HepG2 (cell line): ENCODE data around the gene DCDC2. TPM values are rescaled to one million over a fixed set of nuclear protein-coding genes. Genes with fewer than 3 reads are reported as not detected.
A peak's percentile ranks its signal among the peaks of the same experiment; 100 is the strongest.

Experiments
- AFF4 ChIP-seq: sonication (generic); formaldehyde crosslinking; IDR thresholded peaks from 2 replicates; pipeline ENCODE4 v1.4.0; 2020; ENCODE audit warnings: missing genetic modification reagents
- CBX2 ChIP-seq, 2 experiments: fragments of 200-600 bp in 1 of 2; sonication (generic); formaldehyde crosslinking in 1 of 2; IDR thresholded peaks; 2 replicates each; pipeline versions ENCODE4 v1.7.0 to v1.8.1; 2018 to 2022; ENCODE audit warnings: low read depth in 2 of 2, low read length in 1 of 2, mild to moderate bottlenecking in 1 of 2, missing genetic modification reagents in 1 of 2
- CTCF ChIP-seq: sonication (generic); formaldehyde crosslinking; IDR thresholded peaks from 2 replicates; pipeline ENCODE4 v1.5.0; 2020; ENCODE audit warnings: mild to moderate bottlenecking, missing genetic modification reagents, moderate library complexity
- JARID2 ChIP-seq: sonication (generic); formaldehyde crosslinking; IDR thresholded peaks from 2 replicates; pipeline ENCODE4 v1.8.1; 2023; ENCODE audit warnings: missing genetic modification reagents, inconsistent platforms; ENCODE audit not compliant: insufficient replicate concordance
- MEIS2 ChIP-seq: sonication (generic); formaldehyde crosslinking; IDR thresholded peaks from 2 replicates; pipeline ENCODE4 v1.9.0; 2021; ENCODE audit warnings: mild to moderate bottlenecking, missing genetic modification reagents
- MIER2 ChIP-seq: IDR thresholded peaks from 2 replicates; pipeline ENCODE4 v1.6.1; 2016; ENCODE audit warnings: missing biosample characterization, missing genetic modification reagents
- POLR2AphosphoS2 ChIP-seq: IDR thresholded peaks from 2 replicates; pipeline ENCODE4 v1.6.1; 2011; ENCODE audit warnings: low read depth, low read length, improper control_type of control experiment
- REPIN1 ChIP-seq: sonication (generic); formaldehyde crosslinking; IDR thresholded peaks from 2 replicates; pipeline ENCODE4 v1.8.0; 2022; ENCODE audit warnings: missing genetic modification reagents, low read depth, mild to moderate bottlenecking, borderline replicate concordance
- STAT5B ChIP-seq: sonication (generic); formaldehyde crosslinking; IDR thresholded peaks from 2 replicates; pipeline ENCODE4 v1.4.0; 2020; ENCODE audit warnings: missing genetic modification reagents
- ZBTB3 ChIP-seq: sonication (generic); formaldehyde crosslinking; IDR thresholded peaks from 2 replicates; pipeline ENCODE4 v1.4.0; 2020; ENCODE audit warnings: low read depth, mild to moderate bottlenecking, moderate library complexity, missing genetic modification reagents, borderline replicate concordance
- ZMYM2 ChIP-seq: sonication (generic); formaldehyde crosslinking; IDR thresholded peaks from 2 replicates; pipeline ENCODE4 v1.8.0; 2022; ENCODE audit warnings: mild to moderate bottlenecking, missing genetic modification reagents
- ZMYM3 ChIP-seq: sonication (generic); formaldehyde crosslinking; IDR thresholded peaks from 2 replicates; pipeline ENCODE4 v1.5.1; 2020; ENCODE audit warnings: mild to moderate bottlenecking, missing genetic modification reagents
- ZNF230 ChIP-seq: sonication (generic); formaldehyde crosslinking; IDR thresholded peaks from 2 replicates; pipeline ENCODE4 v1.4.0; 2020; ENCODE audit warnings: mild to moderate bottlenecking, missing genetic modification reagents
- ZSCAN31 ChIP-seq: sonication (generic); formaldehyde crosslinking; IDR thresholded peaks from 2 replicates; pipeline ENCODE4 v1.5.0; 2020; ENCODE audit warnings: low read depth, mild to moderate bottlenecking, missing genetic modification reagents
- polyA plus RNA-seq, 8 experiments: library from polyadenylated mRNA; depleted of rRNA in 3 of 8; stranded (reverse) in 7 of 8; unstranded in 1 of 8; fragments of >200 nt; fragmentation: Illumina TruSeq in 4 of 8; extraction: Trizol in 4 of 8; gene quantifications; 2 replicates each; pipeline versions ENCODE4 v1.2.1 to v1.2.3, GENCODE V29; 2011 to 2016; ENCODE audit warnings: low read depth in 4 of 8, missing spikeins in 1 of 8, mixed read lengths in 1 of 8; ENCODE audit not compliant: insufficient read depth in 1 of 8
- total RNA-seq, 5 experiments: library from RNA; depleted of rRNA; stranded (reverse); fragments of >200 nt; fragmentation: Illumina TruSeq; extraction: Trizol; gene quantifications; 2 replicates each; pipeline ENCODE4 v1.2.3, GENCODE V29; 2016; ENCODE audit warnings: low read depth in 1 of 5
- TF ChIP-seq, protein P1 (sequence below): IDR thresholded peaks from 2 replicates; pipeline ENCODE4 v1.6.1; 2016; ENCODE audit warnings: control low read depth
- TF ChIP-seq, protein P2 (sequence below): sonication (generic); formaldehyde crosslinking; IDR thresholded peaks from 2 replicates; pipeline ENCODE4 v1.4.0; 2020; ENCODE audit warnings: missing genetic modification reagents
- TF ChIP-seq, protein P3 (sequence below): sonication (generic); formaldehyde crosslinking; IDR thresholded peaks from 2 replicates; pipeline ENCODE4 v1.5.1; 2020; ENCODE audit warnings: missing genetic modification reagents, mild to moderate bottlenecking, borderline replicate concordance

Gene DCDC2
- total and polyA plus RNA-seq, 2 of the 13 experiments (the other 11 are each of a cell fraction or from before 2014, with no cell fraction given), result 9.0 to 36.2 TPM

GRCh38 chr6:24402697-24403500 lies 45.0 kb upstream of the DCDC2 start, which contains the start of gene MRS2 (continued):
- TF ChIP-seq AFF4 (CRISPR knock-in tag) (no peak), STAT5B (CRISPR knock-in tag) (0 out of 2 replicates have a peak, but pooled peaks have one; percentile 25), ZMYM3 (peak; percentile 68), ZMYM2 (CRISPR knock-in tag) (peak; percentile 66; the same call in 1 of the 2 replicates), CBX2 (IDR thresholded peaks at IDR 0.05; ENCODE audit: low read depth, low read length) (no peak), CBX2 (CRISPR knock-in tag; IDR thresholded peaks at IDR 0.05; ENCODE audit: low read depth) (no peak), JARID2 (no peak), POLR2AphosphoS2 (no peak), REPIN1 (CRISPR knock-in tag) (peak; percentile 82; the same call in 1 of the 2 replicates), MEIS2 (peak; percentile 91), ZSCAN31 (CRISPR knock-in tag) (peak; percentile 100), CTCF (CRISPR knock-in tag) (peak; percentile 27; the same call in 1 of the 2 replicates), MIER2 (no peak), ZNF230 (CRISPR knock-in tag) (peak; percentile 99), ZBTB3 (peak; percentile 89; the same call in 1 of the 2 replicates)
- TF ChIP-seq, protein P1, sequence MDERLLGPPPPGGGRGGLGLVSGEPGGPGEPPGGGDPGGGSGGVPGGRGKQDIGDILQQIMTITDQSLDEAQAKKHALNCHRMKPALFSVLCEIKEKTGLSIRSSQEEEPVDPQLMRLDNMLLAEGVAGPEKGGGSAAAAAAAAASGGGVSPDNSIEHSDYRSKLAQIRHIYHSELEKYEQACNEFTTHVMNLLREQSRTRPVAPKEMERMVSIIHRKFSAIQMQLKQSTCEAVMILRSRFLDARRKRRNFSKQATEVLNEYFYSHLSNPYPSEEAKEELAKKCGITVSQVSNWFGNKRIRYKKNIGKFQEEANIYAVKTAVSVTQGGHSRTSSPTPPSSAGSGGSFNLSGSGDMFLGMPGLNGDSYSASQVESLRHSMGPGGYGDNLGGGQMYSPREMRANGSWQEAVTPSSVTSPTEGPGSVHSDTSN, result no peak
- TF ChIP-seq, protein P2, sequence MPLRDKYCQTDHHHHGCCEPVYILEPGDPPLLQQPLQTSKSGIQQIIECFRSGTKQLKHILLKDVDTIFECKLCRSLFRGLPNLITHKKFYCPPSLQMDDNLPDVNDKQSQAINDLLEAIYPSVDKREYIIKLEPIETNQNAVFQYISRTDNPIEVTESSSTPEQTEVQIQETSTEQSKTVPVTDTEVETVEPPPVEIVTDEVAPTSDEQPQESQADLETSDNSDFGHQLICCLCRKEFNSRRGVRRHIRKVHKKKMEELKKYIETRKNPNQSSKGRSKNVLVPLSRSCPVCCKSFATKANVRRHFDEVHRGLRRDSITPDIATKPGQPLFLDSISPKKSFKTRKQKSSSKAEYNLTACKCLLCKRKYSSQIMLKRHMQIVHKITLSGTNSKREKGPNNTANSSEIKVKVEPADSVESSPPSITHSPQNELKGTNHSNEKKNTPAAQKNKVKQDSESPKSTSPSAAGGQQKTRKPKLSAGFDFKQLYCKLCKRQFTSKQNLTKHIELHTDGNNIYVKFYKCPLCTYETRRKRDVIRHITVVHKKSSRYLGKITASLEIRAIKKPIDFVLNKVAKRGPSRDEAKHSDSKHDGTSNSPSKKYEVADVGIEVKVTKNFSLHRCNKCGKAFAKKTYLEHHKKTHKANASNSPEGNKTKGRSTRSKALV, result 0 out of 2 replicates have a peak, but pooled peaks have one; percentile 76
- TF ChIP-seq, protein P3, sequence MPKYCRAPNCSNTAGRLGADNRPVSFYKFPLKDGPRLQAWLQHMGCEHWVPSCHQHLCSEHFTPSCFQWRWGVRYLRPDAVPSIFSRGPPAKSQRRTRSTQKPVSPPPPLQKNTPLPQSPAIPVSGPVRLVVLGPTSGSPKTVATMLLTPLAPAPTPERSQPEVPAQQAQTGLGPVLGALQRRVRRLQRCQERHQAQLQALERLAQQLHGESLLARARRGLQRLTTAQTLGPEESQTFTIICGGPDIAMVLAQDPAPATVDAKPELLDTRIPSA (CRISPR knock-in tag), result 0 out of 2 replicates have a peak, but pooled peaks have one; percentile 30
